DOHH2 (cell line): ENCODE results near the gene AGAP3.

Experiments used
- EZH2phosphoT487 ChIP-seq: fragments of 200-600 bp; sonication (generic); IDR thresholded peaks from 2 replicates; pipeline ENCODE4 v1.6.1; 2017; ENCODE audit warnings: borderline replicate concordance, mild to moderate bottlenecking, antibody characterized with exemption, low read length, moderate library complexity, mixed read lengths
- TF ChIP-seq, protein P1 (sequence below): fragments of 200-600 bp; sonication (generic); IDR thresholded peaks from one replicate; pipeline ENCODE4 v1.5.1; 2014; ENCODE audit warnings: antibody characterized with exemption, mild to moderate bottlenecking, low read depth, low read length; ENCODE audit not compliant: poor library complexity, severe bottlenecking

DNA sequence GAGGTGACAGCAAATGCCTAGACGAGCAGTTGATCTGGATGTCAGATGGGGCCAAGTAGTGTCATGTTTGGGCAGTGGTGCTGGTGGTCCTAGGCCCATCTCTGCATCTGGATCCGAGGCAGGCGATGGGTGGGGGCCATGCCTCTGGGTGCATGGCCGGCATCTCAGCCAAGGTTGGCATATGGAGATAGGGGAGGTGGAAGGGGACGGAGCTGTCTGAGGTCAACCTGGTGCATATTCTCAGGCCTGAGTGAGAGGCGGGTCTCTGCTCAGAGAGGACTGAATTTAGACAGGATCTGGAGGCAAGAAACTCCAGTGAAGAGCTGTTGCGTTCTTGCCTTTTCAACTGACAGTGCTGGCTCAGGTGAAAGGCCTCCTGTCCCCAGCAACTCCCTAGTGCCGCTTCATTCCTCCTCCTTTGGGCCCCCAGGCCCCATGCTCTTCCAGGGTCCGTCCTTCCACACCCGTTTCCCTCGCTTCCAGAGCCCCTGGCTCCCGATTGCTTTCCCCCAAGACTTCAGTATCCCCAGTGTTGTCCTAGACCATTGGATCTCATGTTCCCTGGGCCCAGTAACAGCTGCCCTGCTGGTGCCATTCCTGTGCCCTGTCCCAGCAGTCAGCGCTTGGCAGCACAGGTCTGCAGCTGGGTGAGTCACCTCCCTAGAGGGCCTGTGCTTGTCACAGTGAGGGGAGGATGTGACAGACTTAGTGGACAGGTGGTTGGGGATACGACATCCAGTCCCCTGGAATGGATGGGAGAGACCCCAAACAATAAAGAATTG lies 48.7 kb downstream of the AGAP3 start:
- TF ChIP-seq, protein P1, sequence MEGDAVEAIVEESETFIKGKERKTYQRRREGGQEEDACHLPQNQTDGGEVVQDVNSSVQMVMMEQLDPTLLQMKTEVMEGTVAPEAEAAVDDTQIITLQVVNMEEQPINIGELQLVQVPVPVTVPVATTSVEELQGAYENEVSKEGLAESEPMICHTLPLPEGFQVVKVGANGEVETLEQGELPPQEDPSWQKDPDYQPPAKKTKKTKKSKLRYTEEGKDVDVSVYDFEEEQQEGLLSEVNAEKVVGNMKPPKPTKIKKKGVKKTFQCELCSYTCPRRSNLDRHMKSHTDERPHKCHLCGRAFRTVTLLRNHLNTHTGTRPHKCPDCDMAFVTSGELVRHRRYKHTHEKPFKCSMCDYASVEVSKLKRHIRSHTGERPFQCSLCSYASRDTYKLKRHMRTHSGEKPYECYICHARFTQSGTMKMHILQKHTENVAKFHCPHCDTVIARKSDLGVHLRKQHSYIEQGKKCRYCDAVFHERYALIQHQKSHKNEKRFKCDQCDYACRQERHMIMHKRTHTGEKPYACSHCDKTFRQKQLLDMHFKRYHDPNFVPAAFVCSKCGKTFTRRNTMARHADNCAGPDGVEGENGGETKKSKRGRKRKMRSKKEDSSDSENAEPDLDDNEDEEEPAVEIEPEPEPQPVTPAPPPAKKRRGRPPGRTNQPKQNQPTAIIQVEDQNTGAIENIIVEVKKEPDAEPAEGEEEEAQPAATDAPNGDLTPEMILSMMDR, result no peak
- no peak for TF ChIP-seq EZH2phosphoT487
